Stimulated activated CD4-positive, alpha-beta T cell treated with anti-CD3 and anti-CD28 coated beads, Interleukin-4, amount 100 ng/mL, for 24 hours (primary cell): ENCODE results near the gene SH3BGRL3.

Source experiments
- DNase-seq: peaks from one replicate; pipeline ENCODE4 v3.0.0-alpha.2; 2020

The SH3BGRL3 gene

DNA sequence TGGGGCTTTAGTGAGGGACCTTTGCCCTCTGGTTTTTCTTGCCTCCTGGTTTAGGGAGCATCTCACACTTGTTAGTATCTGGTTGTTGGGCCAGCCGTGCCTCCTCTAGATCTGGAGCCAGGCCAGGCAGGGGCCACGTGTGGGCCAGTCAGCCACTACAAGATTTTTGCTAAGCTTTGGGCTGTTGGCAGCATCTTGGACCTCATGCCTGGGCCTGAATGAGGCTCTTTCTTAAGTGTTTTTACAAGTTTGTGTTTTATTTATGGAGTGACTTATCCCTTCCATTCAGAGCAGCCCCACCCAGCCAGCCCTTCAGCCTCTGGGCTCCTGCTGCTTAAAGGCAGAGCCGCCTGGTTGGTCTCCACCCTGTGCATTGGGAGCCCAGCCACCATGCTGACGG lies 1.6 kb upstream of the SH3BGRL3 start:
- DNase-seq: no peak

GRCh38 chr1:26278724-26279455 lies 996 bp upstream of the SH3BGRL3 start:
- peak; percentile 68 for DNase-seq

DNA sequence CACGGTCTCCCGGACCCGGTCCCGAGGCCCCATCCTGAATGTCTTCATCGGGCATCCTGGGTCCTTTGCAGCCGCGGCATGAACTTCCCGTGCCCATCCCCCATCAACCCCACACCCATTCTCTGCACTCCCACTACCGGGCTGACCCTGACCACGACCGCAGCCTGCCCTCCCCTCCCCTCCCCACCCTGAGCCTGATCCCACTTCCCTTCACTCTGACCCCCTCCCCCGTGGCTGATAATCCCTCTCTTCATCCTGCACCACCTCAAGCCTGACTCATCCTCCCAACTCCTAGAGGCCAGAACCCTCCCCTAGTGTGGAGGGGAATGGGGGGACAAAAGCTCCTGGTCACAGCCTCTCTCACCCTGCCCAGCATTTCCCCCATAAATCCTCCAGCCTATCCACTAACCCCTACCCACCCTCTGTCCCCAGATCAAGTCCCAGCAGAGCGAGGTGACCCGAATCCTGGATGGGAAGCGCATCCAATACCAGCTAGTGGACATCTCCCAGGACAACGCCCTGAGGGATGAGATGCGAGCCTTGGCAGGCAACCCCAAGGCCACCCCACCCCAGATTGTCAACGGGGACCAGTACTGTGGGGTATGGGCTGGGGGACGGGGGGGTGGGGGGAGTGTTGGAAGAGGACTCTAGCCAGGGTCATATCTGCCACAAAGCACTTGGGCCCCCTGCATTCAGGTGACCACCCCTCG lies 602 bp downstream of the SH3BGRL3 start:
- peak; percentile 19 for DNase-seq

DNA sequence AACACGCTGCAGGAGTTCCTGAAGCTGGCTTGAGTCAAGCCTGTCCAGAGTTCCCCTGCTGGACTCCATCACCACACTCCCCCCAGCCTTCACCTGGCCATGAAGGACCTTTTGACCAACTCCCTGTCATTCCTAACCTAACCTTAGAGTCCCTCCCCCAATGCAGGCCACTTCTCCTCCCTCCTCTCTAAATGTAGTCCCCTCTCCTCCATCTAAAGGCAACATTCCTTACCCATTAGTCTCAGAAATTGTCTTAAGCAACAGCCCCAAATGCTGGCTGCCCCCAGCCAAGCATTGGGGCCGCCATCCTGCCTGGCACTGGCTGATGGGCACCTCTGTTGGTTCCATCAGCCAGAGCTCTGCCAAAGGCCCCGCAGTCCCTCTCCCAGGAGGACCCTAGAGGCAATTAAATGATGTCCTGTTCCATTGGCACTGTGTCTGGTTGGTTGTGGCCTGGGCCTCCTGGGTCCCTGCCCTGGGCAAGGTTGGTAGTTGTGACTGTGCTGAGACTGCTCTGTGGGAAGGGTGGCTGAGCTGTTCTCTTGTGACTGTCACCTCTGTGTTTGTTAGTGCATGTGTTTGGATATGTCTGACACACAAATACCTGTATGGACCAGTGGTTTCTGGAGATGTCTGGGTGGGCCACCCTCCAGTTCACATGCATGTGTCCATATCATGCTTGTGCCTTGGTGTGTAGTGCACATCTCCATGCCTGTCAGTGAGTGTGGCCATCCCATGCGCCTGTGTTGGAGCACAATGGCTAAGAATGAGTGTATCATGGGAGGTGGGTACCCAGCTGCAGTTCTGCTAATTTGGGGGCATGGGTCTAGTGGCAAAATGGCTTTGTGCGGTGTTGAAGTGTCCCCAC lies 1.4 kb downstream of the SH3BGRL3 start:
- DNase-seq: no peak

GRCh38 chr1:26281971-26282370 lies 2.1 kb downstream of the SH3BGRL3 start:
- no peak for DNase-seq

GRCh38 chr1:26282401-26282918 lies 2.6 kb downstream of the SH3BGRL3 start:
- no peak for DNase-seq

DNA sequence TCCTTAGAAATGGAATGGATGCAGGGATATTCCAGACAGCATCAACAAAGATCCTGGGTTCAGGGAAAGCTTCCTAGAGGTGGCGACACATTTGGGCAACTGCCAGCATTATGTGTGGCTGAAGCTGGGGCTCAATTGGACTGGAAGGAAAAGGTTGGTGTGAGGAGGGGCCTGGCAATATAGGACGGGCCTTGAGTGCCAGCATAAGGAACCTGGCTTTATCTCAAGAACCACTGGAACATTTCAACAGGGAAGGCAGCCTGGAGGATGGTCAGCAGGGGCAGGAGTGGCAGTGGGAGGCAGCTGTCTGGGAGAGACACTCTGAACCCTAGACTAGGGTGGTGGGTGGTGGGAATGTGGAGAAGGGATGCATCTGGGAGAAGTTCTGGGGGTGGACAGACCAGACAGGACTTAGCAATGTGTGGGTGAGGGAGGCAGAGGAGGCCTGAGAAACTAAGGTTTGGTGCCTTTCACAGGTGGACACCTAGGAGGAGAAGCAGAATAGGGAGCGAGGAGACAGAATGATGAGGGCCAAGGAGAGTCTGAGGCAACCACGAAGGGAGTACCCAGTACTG lies 3.5 kb downstream of the SH3BGRL3 start:
- no peak for DNase-seq

GRCh38 chr1:26283871-26284596 lies 4.1 kb downstream of the SH3BGRL3 start:
- no peak for DNase-seq

- DNase-seq: peak; percentile 98
These were observed 4.9 kb downstream of the SH3BGRL3 start for GRCh38 chr1:26284597-26285347.

DNA sequence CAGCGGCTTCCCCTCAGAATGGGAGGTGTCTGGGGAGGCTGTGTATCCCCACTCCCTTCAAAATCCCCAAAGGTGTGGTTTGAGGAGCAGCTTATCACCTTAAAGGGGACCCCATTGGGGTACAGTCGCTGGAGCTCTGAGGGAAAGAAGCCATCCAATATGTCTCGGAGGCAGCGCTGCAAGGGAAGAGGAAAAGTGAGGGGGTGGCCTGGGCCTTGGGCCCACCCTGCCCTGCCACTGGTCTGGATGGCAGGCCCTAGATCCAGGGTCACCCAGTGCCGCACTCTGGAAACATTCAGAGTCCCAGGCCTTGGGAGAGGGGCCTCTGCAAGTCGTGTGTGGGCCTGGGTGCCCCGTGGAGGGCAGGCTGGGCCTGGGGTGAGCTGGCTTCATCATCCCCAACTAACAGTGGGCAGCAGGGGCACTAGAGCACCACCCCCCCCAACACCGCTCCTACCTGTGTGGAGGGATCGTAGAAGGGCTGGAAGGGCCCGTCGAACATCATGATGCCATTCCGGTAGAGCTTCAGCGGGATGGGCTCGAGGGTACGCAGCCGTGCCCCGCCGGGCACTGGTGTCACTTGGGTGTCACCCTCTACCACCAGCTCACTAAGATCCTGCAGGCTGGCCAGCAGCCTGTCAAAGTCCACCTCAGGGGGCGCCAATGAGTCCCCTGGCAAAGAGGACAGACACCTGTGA lies 5.6 kb downstream of the SH3BGRL3 start:
- peak; percentile 30 for DNase-seq

DNA sequence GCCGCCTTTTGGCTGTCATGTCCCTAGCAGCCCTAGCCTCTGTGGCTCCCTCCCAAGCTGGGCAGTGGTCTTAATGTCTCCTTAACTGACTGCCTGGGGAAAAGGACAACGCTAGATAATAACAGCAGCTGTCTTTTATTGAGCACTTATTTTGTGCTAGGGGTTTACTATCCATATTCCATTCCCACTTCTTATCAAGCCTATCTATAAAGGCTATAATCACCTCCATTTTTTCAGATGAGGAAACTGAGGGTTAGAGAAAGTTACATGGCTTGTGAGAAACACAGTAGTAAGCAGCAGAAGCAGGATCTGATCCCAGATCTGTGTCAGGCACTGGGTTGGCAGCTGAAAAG lies 6.2 kb downstream of the SH3BGRL3 start:
- DNase-seq: no peak

DNA sequence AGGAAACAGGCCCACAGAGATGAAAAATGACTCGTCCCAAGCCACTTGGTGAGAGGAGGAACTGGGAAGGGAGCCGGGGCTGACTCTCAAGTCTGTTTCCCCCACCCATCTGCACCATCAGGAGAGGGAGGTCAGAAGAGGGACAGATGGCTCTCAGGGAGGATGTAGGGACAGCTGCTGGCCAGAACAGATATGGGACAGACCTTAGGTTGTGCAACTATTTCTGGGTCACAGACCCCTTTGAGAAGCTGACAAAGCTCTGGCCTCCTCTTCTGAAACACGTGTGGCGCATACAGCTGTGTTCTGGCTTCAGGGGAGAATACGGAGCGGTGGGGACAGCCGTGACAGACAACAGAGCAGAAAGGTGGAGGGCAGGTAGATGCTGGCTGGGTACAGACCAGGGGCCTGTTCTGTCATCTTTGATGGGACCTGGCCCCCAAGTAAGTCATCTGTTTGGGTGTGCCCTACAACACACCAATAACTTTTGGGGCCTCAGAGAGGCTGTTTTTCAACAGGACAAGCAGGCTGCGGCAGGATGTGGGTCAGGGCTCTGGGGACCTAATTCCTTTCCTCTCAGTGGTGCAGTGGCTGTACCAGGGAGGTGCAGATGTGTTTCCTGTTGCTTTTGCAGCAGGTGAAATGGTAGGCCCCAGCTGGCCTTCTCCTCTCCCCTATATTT lies 7.3 kb downstream of the SH3BGRL3 start:
- DNase-seq: peak; percentile 58

- DNase-seq: no peak
These were observed 7.9 kb downstream of the SH3BGRL3 start for GRCh38 chr1:26287811-26288210.

DNA sequence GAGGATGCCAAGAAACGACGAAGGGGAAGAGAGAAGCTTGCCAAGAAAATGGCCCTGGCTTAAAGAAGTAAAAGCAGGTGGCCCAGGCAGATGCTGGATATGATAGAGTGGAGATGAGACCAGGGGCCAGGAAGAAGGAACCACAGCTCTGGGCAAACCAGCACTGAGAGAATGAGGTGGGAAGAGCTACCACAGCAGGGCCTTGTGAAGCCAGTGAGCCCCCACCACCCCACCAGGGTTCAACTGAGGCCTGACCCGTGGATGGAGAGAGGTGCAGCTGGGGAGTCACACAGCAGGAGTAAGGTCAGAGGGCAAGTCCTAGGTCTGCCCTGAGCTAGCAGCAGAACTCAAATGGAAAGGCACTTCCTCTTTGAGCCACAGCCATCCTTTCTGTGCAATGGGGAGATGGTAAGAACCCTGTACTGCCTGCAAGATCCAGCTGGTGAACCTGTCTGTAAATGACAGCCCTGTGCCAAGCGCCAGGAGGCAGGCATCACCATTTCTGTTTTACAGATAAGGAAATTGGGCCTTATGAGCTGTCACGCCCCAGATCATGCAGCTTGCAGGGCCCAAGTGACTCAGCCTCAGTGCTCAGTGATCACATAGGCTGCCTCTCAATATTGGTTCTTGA lies 8.5 kb downstream of the SH3BGRL3 start:
- DNase-seq: peak; percentile 78

DNA sequence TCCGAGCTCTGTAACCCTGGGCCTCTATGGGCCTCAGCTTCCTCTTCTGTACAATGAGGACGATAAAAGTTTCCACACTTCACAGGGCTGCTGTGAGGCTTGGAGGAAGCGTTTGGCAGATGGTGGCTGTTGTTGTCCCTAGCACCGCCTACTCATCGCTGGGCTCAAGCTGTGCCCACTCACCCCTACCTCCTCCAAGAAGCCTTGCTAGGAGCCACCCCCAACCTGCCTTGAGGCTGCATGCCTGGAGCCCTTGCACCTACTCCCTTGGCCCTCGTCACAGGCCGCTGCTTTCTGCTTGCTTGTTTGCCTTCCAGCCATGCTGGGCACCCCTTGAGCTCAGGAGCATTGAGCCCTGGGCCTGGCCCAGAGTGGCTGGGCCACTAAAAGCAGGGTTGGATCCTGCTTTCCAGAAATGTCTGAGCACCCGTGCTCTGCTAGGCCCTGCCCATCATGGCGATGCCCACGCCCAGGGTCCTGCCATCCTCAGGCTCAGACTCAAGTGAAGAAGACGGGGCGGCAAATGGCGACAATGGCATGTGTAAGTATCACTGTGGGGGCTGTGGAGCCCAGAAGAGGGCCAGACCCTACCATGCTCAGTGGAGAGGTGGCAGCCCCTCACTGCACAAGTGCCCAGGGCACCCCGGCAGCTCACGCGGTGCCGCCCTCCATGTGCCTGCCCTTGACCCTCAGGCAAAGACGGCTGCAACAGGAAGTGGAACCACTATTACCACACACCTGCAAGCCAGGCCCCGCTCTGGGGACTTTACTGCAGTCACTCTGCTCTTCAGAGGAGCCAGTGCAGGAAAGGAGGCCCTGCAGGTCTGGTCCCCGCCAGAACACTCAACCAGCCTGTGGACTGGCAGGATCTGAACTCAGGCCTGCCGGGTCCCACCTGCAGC lies 9.5 kb downstream of the SH3BGRL3 start:
- peak; percentile 12 for DNase-seq

DNA sequence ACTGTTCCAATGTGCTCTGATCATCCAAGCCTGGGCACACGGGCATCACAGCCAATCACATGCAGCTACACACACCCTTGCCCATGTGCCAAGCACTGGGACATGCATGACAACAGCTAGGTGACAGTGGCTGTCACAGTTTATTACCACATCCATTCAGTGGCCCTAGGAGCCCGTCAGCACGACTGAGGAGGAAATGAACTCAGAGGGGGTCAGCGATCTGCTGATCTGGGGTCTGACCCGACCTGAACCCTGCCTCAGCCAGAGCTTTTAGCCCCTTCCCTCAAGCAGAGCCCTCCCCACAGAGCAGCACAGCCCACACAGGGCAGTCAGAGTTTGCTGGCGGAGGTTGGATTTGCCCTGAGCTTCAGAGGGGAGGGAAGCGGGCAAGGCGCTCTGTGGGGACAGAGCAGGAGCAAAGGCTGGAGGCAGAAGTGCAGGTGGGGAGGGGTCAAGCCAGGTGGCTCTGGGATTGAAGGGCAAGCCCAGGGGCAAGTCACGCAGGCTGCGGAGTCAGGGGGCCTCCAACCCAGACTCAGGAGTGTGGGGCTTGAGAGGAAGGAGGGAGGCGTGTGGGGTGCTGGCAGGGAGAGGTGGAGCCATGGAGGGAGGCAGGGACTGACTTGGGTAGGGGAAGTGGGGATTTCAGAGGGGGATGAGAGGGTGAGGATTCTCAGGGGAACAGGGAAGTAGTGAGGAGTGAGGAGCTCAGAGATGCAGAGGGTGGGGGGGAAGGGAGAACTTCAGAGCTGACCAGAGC lies 10.4 kb downstream of the SH3BGRL3 start:
- DNase-seq: no peak

- no peak for DNase-seq
These were observed 11.0 kb downstream of the SH3BGRL3 start for GRCh38 chr1:26290882-26291261.

DNA sequence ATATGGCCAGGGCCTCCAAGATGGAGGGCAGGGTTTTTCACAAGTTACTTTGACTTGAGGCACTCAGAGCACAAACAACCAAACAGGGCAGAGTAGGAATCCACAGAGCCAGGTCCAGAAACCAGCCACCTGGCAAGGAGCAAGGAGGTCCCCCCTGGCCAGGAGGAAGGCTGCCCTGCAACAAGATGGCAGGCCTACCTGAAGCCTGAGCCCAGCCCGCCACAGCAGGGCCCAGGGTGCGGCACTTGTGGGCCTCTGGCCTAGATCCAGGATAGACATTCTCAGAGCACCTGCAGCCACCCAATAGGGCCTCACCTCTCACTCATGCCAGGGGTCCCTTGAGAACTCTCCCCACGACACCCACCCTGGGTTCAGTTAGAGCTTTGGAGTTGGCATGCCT lies 11.5 kb downstream of the SH3BGRL3 start:
- no peak for DNase-seq
